HG03378 (cell line): ENCODE results near the gene TTLL1.
A peak's percentile ranks its signal among the peaks of the same experiment; 100 is the strongest.

ENCODE experiments used
- ATAC-seq: cut with Tn5 transposase; IDR thresholded peaks from one replicate; pipeline ENCODE4 v1.9.1; 2021; ENCODE audit warnings: mild to moderate bottlenecking, moderate library complexity; ENCODE audit not compliant: unreplicated experiment

TTLL1 gene

GRCh38 chr22:43014869-43015676, 74.1 kb downstream of the TTLL1 start, which contains the start of gene PACSIN2:
TSS of gene PACSIN2 (minus strand) at chr22:43015149. CDS start at chr22:42912080, 103,069 bp downstream.
- ATAC-seq, result peak; percentile 80

GRCh38 chr22:43014316-43014868, 74.8 kb downstream of the TTLL1 start:
- ATAC-seq, result no peak

DNA sequence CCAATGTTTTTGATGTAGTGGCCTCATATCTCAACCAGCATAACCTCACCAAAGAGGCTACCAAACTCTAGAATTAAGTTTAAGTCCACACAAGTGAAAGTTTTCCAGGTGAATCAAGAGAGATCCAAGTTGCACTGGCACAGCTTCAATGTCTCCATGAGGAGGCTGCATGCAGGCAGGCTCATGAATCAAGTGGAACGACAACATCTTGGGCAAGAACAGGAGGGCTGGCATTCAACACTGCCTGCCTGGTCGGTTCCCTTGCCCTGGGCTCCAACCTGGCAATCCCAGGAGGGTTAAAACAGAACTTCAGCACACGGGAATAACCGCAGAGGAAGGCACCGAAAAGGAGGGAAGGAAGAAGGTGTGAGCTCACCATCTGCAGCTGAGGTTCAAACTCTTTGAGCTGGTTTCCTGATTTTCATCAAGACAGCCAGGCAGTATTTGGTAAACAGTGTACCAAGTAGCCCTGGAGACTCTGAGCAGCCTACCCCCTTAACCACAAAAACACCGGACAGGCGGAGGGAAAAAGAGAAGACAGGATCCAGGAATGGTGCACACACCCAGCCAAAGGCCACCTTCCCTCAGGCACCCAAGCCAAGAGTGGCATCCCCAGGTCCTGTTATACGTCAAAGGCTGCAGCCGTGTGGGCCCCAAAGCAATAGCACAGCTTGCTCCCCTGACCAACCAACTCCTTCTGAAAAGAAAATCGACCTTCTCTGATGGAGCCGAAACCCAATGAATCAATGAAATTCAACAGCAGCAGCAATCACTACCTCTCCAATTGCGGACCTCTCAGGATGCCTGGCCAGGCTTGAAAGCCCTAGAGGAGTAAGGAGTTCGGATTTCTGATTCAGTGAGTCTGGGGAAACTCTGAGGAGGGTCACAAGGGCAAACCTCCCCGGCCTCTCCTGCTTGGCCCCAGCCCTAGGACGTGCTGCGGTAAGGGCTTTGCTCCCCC, 75.6 kb downstream of the TTLL1 start:
- ATAC-seq, result no peak

DNA sequence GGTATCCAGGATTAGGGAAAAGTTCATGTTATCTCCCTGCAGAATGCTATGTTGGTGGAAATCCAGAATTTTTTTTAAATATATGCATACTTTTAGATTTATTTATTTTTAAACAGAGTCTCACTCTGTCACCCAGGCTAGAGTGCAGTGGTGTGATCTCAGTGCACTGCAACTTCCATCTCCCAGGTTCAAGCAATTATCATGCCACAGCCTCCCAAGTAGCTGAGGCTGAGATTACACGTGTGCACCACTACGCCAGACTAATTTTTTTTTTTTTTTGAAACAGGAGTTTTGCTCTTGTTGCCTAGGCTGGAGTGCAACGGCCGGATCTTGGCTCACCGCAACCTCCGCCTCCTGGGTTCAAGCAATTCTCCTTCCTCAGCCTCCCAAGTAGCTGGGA, 76.8 kb downstream of the TTLL1 start:
- ATAC-seq, result no peak

GRCh38 chr22:43011079-43011478, 78.1 kb downstream of the TTLL1 start:
- no peak for ATAC-seq

DNA sequence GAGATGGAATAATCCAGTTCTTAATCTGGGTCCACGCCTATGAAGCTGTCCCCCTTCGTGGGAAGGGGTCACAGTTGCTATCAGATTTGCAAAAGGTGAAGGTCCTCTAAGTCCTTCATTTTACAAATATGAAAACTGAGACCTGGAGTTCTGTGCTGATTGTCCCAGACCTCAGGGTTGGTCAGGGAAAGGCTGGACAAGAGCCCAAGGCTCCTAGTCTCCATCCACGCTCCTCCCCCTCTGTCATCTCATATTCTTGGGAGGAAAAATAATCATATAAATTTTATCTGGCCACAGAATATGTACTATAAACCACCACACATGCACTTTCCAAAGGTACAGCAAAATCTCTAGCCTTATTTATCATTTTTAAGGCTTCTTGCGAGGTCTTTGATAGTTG, 79.7 kb downstream of the TTLL1 start:
- ATAC-seq, result no peak

DNA sequence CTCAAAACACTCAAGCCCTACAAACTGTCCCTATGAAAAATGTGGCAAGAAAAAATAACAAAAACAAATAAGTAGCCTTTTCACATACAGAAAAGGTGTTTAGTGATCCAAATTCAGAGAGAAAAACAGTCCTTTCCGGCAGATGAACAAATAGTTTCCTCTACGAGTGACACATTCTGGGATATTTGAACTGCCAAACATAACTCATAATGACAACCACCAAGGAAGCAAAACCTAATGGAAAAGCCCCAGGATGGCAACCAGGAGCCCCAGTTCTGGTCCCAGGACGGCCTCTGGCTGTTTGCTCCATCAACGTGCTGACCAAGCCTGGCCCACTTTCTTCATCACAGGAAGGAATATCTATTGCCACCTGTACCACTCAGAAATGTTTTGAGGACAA, 80.3 kb downstream of the TTLL1 start:
- no peak for ATAC-seq

DNA sequence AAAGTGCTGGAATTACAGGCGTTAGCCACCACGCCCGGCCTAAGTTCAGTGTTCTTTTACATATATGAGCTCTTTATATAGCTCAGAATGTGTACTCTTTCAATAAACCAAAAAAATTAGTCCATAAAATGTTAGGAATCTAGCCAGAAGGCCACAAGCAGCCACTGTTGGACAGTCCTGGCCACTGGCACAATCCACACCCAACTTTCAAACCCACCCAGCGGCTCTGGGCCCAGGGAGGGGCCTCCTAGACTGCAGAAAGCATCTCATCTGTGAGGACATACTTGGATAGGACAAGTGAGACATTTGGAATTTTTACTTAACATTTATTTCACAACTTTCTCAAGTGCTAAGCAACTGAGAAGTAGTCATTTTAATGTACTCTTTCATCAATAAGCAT, 80.7 kb downstream of the TTLL1 start:
- ATAC-seq, result no peak

DNA sequence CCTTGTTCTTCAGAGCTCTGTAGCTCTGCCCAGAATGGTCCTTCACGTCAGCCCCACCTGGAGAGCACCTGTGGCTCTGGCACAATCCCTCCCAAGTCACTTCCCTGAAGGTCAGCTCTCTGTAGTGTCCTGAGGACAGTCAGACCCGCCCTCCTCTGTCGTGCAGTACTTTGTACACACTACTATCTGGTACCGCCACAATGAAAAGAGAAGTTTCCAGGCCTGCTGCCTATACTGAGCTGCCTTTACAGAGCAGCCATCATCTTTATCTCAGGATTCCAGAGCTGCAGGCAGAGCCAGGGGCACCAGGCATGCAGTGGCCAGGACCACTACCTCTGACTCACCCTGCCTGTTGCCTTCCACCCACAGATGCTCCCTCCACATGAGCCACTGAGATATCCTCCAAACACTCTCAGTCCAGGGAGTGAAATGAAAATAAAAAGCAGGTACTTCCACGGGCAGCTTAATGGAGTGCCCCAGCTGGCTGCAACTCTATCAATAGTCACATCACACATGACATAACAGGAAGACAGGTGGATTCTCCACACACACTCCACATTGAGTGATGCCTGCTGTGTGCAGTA, 81.6 kb downstream of the TTLL1 start:
- ATAC-seq, result no peak

DNA sequence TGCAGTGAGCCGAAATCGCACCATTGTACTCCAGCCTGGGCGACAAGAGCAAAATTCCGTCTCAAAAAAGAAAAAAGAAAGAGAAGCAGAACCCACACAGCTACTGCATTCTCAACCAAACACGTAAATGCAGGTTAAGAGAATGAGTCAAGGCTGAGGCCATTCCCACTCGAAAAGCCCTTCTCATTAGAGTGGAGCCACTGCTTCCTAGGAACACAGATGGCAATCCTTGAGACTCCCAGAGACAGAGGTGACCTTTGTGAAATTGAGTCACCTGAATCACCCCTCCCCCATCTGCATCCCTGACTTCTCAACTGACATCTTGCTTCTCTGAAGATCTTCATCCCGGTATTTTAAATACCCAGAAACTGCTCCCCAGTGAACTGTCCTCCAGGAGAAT, 82.4 kb downstream of the TTLL1 start:
- no peak for ATAC-seq

- ATAC-seq, result no peak
These were observed 83.1 kb downstream of the TTLL1 start for GRCh38 chr22:43006016-43006505.

DNA sequence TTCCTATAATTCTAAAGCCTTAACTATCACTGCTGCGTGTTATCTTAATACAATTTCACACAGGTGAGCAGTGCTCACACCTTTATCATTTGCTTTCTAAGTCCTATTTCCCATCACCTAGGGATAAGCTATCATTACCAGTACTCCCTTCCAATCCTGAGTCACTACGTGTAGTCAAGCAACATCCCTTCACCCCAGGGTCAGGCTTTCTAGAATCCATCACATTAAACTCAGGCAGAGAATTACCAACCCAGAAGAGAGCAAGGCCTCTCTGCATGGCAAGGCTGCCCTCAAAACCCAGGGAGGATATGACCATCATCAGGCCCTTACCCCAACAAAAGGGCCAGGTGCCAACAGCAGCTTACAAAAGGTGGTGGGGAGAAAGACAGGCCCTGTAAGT, 84.1 kb downstream of the TTLL1 start:
- ATAC-seq, result no peak

DNA sequence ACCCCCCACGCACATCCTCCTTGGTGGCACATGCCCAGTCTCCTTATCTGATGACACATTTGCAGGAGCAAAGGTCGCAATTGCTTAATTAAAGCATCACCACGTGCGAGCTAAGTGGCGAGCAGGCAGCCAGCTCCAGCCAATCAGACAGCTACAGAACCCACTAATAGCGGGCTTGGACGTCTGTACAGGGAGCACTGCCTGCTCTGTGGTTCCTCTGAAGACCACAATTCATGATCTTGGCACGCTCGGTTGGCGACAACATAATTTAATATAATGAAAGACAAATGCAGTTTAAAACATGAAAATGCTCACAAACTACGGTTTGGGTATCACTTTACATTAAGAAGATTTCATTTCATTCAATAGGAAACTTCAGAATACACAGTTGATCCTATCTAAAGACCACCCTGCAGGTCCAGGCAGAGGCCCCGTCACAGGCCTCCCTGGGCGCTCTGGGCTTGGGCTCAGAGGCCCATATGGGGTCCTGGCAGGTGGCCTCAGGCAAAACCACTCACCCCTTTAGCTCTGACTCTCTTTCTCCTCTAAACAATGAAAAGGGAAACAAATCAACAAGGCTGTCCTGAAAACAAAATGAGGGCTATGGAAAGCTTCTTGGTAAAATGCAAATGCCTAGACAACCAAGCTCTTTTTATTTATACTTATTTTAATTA, 84.7 kb downstream of the TTLL1 start:
- no peak for ATAC-seq

GRCh38 chr22:43002202-43002586, 87.0 kb downstream of the TTLL1 start:
- ATAC-seq, result no peak

GRCh38 chr22:43001271-43002201, 87.7 kb downstream of the TTLL1 start:
- no peak for ATAC-seq

GRCh38 chr22:43000441-43001175, 88.6 kb downstream of the TTLL1 start:
- ATAC-seq, result no peak

- no peak for ATAC-seq
These were observed 91.6 kb downstream of the TTLL1 start for GRCh38 chr22:42997582-42998090.

DNA sequence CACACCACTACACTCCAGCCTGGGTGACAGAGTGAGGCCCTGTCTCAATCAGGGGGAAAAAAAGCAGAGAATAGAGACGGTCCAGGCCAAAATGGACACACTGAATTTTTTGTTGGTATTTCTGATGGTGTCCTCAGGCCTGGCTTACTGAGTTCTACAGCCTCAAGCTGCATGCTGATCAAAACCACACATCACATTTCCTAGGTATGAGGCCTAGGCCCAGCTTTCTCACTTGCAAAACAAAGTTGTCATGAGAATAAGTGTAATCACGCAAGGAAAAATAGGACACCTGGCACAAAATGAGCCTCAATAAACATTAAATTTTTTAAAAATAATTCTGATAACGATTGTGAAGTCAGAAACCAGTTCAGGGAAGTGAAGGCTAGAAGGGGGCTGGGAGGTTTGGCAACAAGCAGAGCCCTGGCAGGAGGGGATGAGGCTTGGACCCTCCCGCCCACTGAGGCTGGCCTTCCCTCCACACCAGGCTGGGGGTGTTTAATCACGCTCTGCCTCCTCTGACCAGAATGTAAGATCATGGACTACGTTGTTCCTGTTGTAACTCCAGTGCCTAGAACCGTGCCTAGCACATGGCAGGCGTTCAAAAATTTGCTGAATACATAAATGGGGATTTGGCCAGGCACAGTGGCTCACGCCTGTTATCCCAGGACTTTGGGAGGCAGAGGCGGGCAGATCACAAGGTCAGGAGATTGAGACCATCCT, 92.4 kb downstream of the TTLL1 start:
- no peak for ATAC-seq
